ENCODE data around the gene NXT1. TPM values are rescaled to one million over a fixed set of nuclear protein-coding genes. Genes with fewer than 3 reads are reported as not detected.

Gene NXT1
- total and polyA plus RNA-seq, 2 of the 4 experiments (the other 2 are of a cell fraction): 23.6 to 25.5 TPM

DNA sequence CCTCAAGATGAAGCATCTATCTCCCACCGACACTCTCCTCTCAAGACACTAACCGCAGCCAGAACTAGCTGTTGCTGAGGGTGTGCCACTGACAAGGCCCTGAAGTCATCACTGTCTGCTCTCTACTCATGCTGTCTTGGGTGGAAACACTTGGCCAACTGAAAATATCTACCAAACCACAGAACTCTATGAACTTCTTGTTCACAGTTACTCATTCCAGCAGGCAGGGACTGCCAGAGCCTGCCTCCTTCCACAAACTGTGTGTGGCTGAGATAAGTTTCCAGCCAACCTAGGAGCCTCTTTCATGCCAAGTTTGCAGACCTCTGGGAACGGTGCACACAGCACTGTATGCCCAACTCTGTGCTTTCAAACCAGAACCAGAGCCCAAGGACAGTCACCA lies 45.5 kb upstream of the NXT1 start:
- H3K4me2 ChIP-seq (ENCODE audit: low read depth, low read length): no peak overlapping the region
- no TSS peak for BruUV-seq (replicated peaks)
- no peak overlapping the region for H3K4ac ChIP-seq (ENCODE audit: low read depth, low read length)
- no peak overlapping the region for H2BK15ac ChIP-seq (ENCODE audit: low read depth, low read length)
- no peak overlapping the region for H4K91ac ChIP-seq (ENCODE audit: insufficient read depth, low read depth, low read length)
- H3K4me1 ChIP-seq (ENCODE audit: control insufficient read depth, insufficient read depth, low read length): no peaks in the 10 kb centered on the region
- H3K14ac ChIP-seq (replicated peaks; ENCODE audit: low read depth, low read length): no peak overlapping the region
- no peaks in the 10 kb centered on the region for H3K9me3 ChIP-seq (ENCODE audit: control insufficient read depth, insufficient read depth, low read length)
- no peak overlapping the region for H3K18ac ChIP-seq (ENCODE audit: low read depth, low read length)
- H3K27me3 ChIP-seq (ENCODE audit: control insufficient read depth, insufficient read depth, low read length): no peaks in the 10 kb centered on the region; the same call in 1 of the 2 replicates
- in situ Hi-C loops (cut with MboI; ENCODE audit: low sequenced_read_pairs): no loop called here
- no peaks in the 10 kb centered on the region for H3K36me3 ChIP-seq (ENCODE audit: control insufficient read depth, insufficient read depth, low read length)
- TF ChIP-seq MAZ (IDR thresholded peaks at IDR 0.05; ENCODE audit: borderline replicate concordance, low read depth, low read length) (no peak), NFE2L2 (IDR thresholded peaks at IDR 0.05; ENCODE audit: low read depth, low read length) (no peak), POLR2A (IDR thresholded peaks at IDR 0.05; ENCODE audit: low read depth, low read length) (no peak), CEBPB (IDR thresholded peaks at IDR 0.05; ENCODE audit: low read depth, low read length) (no peak), RFX5 (IDR thresholded peaks at IDR 0.05; ENCODE audit: low read depth, low read length) (no peak), FOS (IDR thresholded peaks at IDR 0.05; ENCODE audit: low read depth, low read length) (no peak), CHD1 (IDR thresholded peaks at IDR 0.05; ENCODE audit: low read depth, low read length) (no peak), RCOR1 (IDR thresholded peaks at IDR 0.05; ENCODE audit: insufficient replicate concordance, low read length) (no peak), MXI1 (IDR thresholded peaks at IDR 0.05; ENCODE audit: borderline replicate concordance, low read depth, low read length) (no peak), RAD21 (IDR thresholded peaks at IDR 0.05; ENCODE audit: low read length) (no peak), MAFK (IDR thresholded peaks at IDR 0.05; ENCODE audit: low read depth, low read length) (no peak), SMC3 (IDR thresholded peaks at IDR 0.05; ENCODE audit: low read depth, low read length) (no peak), BHLHE40 (IDR thresholded peaks at IDR 0.05; ENCODE audit: low read depth, low read length) (no peak)
- TF ChIP-seq, protein P1, sequence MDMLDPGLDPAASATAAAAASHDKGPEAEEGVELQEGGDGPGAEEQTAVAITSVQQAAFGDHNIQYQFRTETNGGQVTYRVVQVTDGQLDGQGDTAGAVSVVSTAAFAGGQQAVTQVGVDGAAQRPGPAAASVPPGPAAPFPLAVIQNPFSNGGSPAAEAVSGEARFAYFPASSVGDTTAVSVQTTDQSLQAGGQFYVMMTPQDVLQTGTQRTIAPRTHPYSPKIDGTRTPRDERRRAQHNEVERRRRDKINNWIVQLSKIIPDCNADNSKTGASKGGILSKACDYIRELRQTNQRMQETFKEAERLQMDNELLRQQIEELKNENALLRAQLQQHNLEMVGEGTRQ (IDR thresholded peaks at IDR 0.05; ENCODE audit: low read depth, low read length): no peak
- TF ChIP-seq, protein P2, sequence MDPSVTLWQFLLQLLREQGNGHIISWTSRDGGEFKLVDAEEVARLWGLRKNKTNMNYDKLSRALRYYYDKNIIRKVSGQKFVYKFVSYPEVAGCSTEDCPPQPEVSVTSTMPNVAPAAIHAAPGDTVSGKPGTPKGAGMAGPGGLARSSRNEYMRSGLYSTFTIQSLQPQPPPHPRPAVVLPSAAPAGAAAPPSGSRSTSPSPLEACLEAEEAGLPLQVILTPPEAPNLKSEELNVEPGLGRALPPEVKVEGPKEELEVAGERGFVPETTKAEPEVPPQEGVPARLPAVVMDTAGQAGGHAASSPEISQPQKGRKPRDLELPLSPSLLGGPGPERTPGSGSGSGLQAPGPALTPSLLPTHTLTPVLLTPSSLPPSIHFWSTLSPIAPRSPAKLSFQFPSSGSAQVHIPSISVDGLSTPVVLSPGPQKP (IDR thresholded peaks at IDR 0.05; ENCODE audit: borderline replicate concordance, low read depth, low read length): no peak
- TF ChIP-seq, protein P3, sequence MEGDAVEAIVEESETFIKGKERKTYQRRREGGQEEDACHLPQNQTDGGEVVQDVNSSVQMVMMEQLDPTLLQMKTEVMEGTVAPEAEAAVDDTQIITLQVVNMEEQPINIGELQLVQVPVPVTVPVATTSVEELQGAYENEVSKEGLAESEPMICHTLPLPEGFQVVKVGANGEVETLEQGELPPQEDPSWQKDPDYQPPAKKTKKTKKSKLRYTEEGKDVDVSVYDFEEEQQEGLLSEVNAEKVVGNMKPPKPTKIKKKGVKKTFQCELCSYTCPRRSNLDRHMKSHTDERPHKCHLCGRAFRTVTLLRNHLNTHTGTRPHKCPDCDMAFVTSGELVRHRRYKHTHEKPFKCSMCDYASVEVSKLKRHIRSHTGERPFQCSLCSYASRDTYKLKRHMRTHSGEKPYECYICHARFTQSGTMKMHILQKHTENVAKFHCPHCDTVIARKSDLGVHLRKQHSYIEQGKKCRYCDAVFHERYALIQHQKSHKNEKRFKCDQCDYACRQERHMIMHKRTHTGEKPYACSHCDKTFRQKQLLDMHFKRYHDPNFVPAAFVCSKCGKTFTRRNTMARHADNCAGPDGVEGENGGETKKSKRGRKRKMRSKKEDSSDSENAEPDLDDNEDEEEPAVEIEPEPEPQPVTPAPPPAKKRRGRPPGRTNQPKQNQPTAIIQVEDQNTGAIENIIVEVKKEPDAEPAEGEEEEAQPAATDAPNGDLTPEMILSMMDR (conservative IDR thresholded peaks at IDR 0.05; ENCODE audit: low read depth, low read length): no peak
- H3K9me1 ChIP-seq (ENCODE audit: insufficient read depth, low read length): no peaks in the 10 kb centered on the region; the same call in 1 of the 2 replicates
- POLR2A ChIA-PET (ENCODE audit: unreplicated experiment): no interaction called here
- no peak overlapping the region for H2AK9ac ChIP-seq (replicated peaks; ENCODE audit: low read depth, low read length, poor library complexity)
- no peak overlapping the region for H3K27ac ChIP-seq (ENCODE audit: insufficient read depth, low read length)
- no peaks in the 10 kb centered on the region for H4K20me1 ChIP-seq (ENCODE audit: insufficient read depth, low read length)
- DNase-seq: no peak
- no CpG with 5 or more reads among the region's 3 CpGs for WGBS, 2 experiments (ENCODE audit: extremely low coverage in 2 of 2, insufficient read length in 1 of 2)
- no peak overlapping the region for H3K9ac ChIP-seq (ENCODE audit: low read depth, low read length)
- intact Hi-C loops (cut with micrococcal nuclease): no loop called here
- no peak overlapping the region for H4K5ac ChIP-seq (ENCODE audit: low read depth, low read length)
- no peaks in the 10 kb centered on the region for H3K79me1 ChIP-seq (ENCODE audit: low read depth in 1 of 2, low read length in 2 of 2)
- no peak for ATAC-seq (ENCODE audit: low read depth)
- no peak overlapping the region for H3K56ac ChIP-seq (ENCODE audit: extremely low read depth, insufficient read depth, low read length)
- H3K4me3 ChIP-seq (ENCODE audit: insufficient read depth, low read depth, low read length): no peak overlapping the region
- no peak overlapping the region for H3K23ac ChIP-seq (ENCODE audit: low read depth, low read length)
- CTCF ChIA-PET: no interaction called here
- no peak overlapping the region for H2BK20ac ChIP-seq (ENCODE audit: low read depth, low read length)
- H2BK120ac ChIP-seq (ENCODE audit: low read depth, low read length): no peak overlapping the region
- no peak overlapping the region for H4K8ac ChIP-seq (ENCODE audit: low read depth in 2 of 2, low read length in 2 of 2)
- H2BK5ac ChIP-seq (ENCODE audit: low read depth, low read length, poor library complexity, severe bottlenecking): no peak overlapping the region
- dilution Hi-C loops (cut with HindIII; ENCODE audit: low sequenced_read_pairs, unreplicated experiment): no loop called here
- no peak overlapping the region for H2AK5ac ChIP-seq (ENCODE audit: low read depth, low read length)
- H2AFZ ChIP-seq (replicated peaks; ENCODE audit: low read length, poor library complexity): no peak overlapping the region

Data from IMR-90 (cell line).